ENCODE results near the gene BICC1. TPM values are rescaled to one million over a fixed set of nuclear protein-coding genes. Genes with fewer than 3 reads are reported as not detected.
"Not testable (repeated sequence)": the region's sequence is repeated elsewhere in the genome, so short reads cannot be mapped to it uniquely, and the experiment has no call there.

Gene BICC1
- total RNA-seq, 1 donor from 2014 or later = 15.2 TPM

- H3K27me3 Mint-ChIP-seq = no peaks in the 10 kb centered on the region
- no peak overlapping the region for H3K27ac Mint-ChIP-seq
- H3K4me1 Mint-ChIP-seq (ENCODE audit: unreplicated experiment) = peaks cover 4% of the 10 kb centered on the region
- DNase-seq (ENCODE audit: extremely low spot score, unreplicated experiment) = no peak
- peaks cover 7% of the 10 kb centered on the region for H3K9me3 Mint-ChIP-seq
- H3K36me3 Mint-ChIP-seq = peaks cover 7% of the 10 kb centered on the region
- TF ChIP-seq, protein P1, sequence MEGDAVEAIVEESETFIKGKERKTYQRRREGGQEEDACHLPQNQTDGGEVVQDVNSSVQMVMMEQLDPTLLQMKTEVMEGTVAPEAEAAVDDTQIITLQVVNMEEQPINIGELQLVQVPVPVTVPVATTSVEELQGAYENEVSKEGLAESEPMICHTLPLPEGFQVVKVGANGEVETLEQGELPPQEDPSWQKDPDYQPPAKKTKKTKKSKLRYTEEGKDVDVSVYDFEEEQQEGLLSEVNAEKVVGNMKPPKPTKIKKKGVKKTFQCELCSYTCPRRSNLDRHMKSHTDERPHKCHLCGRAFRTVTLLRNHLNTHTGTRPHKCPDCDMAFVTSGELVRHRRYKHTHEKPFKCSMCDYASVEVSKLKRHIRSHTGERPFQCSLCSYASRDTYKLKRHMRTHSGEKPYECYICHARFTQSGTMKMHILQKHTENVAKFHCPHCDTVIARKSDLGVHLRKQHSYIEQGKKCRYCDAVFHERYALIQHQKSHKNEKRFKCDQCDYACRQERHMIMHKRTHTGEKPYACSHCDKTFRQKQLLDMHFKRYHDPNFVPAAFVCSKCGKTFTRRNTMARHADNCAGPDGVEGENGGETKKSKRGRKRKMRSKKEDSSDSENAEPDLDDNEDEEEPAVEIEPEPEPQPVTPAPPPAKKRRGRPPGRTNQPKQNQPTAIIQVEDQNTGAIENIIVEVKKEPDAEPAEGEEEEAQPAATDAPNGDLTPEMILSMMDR (conservative IDR thresholded peaks at IDR 0.05) = no peak
- H3K4me3 Mint-ChIP-seq = no peak overlapping the region
These were observed 344.7 kb downstream of the BICC1 start for GRCh38 chr10:58857251-58857805.

DNA sequence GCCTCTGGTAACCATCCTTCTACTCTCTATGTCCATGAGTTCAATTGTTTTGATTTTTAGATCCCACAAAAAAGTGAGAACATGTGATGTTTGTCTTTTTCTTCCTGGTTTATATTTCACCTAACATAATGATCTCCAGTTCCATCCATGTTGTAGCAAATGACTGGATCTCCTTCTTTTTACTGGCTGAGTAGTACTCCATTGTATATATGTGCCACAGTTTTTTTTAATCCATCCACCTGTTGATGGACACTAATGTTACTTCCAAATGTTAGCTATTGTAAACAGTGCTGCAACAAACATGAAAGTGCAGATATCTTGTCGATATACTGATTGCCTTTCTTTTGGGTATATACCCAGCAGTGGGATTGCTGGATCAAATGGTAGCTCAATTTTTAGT is 345.5 kb downstream of the BICC1 start:
- not testable (repeated sequence) for H3K27ac Mint-ChIP-seq; DNase-seq (ENCODE audit: extremely low spot score, unreplicated experiment); H3K4me3 Mint-ChIP-seq; H3K9me3 Mint-ChIP-seq; H3K27me3 Mint-ChIP-seq; H3K4me1 Mint-ChIP-seq (ENCODE audit: unreplicated experiment); H3K36me3 Mint-ChIP-seq

DNA sequence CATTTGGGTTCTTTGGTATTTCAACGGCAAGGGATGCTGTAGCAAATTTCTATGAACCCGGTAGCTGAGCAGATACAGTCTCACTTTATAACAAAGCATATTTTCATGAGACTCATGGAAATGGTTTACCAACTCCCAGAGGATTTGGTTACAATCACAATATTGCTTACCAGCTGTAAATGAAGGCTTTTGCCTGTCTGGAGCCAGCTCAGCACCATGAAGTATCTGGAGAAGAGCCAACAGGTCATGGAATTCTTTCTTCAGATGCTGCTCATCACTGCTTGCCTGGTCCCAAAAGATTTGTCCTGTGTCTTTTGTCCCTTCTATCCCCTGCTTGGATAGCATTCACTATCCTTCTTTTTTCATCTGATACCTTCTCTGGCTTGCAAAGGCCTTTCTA is 346.9 kb downstream of the BICC1 start:
- H3K36me3 Mint-ChIP-seq = peaks cover 7% of the 10 kb centered on the region
- H3K9me3 Mint-ChIP-seq = peaks cover 7% of the 10 kb centered on the region

DNA sequence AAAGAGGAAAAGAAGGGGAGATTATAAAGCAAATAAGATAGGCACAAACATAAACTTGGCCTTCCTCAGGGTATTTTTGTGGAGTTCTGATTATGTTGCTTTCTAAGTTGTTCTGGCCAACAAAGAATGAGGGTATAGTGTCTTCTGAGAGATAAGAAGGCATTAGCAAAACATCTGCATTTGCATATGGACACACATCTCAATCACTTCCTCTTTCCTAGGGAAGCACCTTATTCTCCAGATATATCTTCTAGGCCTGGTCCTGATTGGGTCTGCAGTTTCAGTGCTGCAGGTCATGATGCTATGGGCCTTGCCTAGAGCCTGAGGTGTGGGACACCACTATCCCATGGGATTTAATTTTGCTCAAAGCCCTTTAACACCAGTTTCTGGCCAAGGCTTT is 355.0 kb downstream of the BICC1 start:
- peaks cover 2% of the 10 kb centered on the region for H3K9me3 Mint-ChIP-seq
- H3K4me3 Mint-ChIP-seq = no peak overlapping the region
- H3K27me3 Mint-ChIP-seq = no peaks in the 10 kb centered on the region
- no peaks in the 10 kb centered on the region for H3K4me1 Mint-ChIP-seq (ENCODE audit: unreplicated experiment)
- TF ChIP-seq, protein P1 (conservative IDR thresholded peaks at IDR 0.05) = no peak
- H3K36me3 Mint-ChIP-seq = no peaks in the 10 kb centered on the region
- DNase-seq (ENCODE audit: extremely low spot score, unreplicated experiment) = no peak
- no peak overlapping the region for H3K27ac Mint-ChIP-seq

More for the DNA sequence above, 346.9 kb downstream of the BICC1 start:
- no peaks in the 10 kb centered on the region for H3K27me3 Mint-ChIP-seq
- H3K4me3 Mint-ChIP-seq = no peak overlapping the region
- DNase-seq (ENCODE audit: extremely low spot score, unreplicated experiment) = no peak
- peaks cover 4% of the 10 kb centered on the region for H3K4me1 Mint-ChIP-seq (ENCODE audit: unreplicated experiment)
- no peak overlapping the region for H3K27ac Mint-ChIP-seq
- TF ChIP-seq, protein P1 (conservative IDR thresholded peaks at IDR 0.05) = no peak

DNA sequence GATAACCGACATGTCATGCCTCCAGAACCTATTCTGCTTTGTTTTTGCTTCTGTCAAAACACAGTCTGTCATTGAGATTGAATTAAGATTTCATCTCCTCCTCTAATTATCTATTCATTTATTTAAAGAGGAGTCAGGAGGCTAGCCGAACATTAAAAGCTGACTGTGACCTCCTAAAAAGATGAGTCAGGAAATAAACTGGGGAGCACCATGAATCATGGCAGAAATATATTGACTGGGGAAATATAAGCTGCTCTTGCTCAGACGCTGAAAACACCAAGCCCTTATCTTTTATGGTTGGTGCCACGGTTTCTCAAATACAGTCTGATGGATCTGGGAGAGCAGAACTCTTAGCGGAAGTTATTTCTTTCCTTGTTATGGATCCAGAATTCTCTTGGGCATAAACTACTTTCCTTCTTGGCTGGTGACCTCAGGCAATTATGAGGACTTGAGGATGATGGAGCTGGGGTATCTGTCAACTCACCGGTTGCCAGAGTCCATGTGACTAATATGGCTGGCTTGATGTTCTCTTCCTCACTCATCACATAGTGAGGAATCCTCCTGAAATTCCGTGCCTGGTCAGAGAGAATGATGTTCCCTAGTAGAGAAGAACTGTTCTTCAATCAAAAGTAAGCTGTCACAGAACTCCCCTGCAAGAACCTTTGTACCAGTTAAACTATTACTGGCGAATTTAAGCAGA is 356.2 kb downstream of the BICC1 start:
- no peaks in the 10 kb centered on the region for H3K27me3 Mint-ChIP-seq
- H3K9me3 Mint-ChIP-seq = peaks cover 8% of the 10 kb centered on the region
- no peak overlapping the region for H3K27ac Mint-ChIP-seq
- H3K4me3 Mint-ChIP-seq = no peak overlapping the region
- TF ChIP-seq, protein P1 (conservative IDR thresholded peaks at IDR 0.05) = no peak
- no peaks in the 10 kb centered on the region for H3K4me1 Mint-ChIP-seq (ENCODE audit: unreplicated experiment)
- no peaks in the 10 kb centered on the region for H3K36me3 Mint-ChIP-seq
- DNase-seq (ENCODE audit: extremely low spot score, unreplicated experiment) = no peak

DNA sequence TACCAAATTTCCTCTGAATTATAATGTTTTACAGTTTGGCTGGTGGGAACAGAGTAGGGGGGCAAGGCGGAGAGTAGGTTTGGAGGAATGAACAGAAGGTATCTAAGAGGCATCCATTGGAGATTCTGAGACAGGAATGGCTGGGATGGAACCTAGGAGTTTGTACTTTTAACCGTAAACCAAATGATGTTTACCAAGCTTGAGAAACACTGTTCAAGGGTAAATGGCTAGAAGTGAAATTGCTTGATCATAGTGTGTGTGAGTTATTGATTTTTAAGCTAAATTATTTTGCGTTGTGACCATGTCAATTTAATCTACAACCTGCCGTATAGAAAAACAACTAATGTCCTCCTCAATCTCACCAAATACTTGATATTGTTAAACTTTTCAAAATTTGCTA is 357.4 kb downstream of the BICC1 start:
- Mint-ChIP-seq H3K9me3 (peaks cover 8% of the 10 kb centered on the region), H3K4me1 (ENCODE audit: unreplicated experiment) (no peaks in the 10 kb centered on the region), H3K27me3 (no peaks in the 10 kb centered on the region), H3K36me3 (no peaks in the 10 kb centered on the region), H3K27ac (no peak overlapping the region), H3K4me3 (no peak overlapping the region)
- TF ChIP-seq, protein P1 (conservative IDR thresholded peaks at IDR 0.05) = no peak
- no peak for DNase-seq (ENCODE audit: extremely low spot score, unreplicated experiment)

All from type B pancreatic cell (in vitro differentiated cells).